Testis (tissue), 2 donors: Measurements from ENCODE around the gene TBXAS1.

Experiments used
- POLR2A ChIP-seq: fragments of 450-650 bp; IDR thresholded peaks from one replicate; pipeline ENCODE4 v1.6.1; 2017; ENCODE audit warnings: antibody characterized with exemption, mild to moderate bottlenecking, moderate library complexity
- TF ChIP-seq, protein P1 (sequence below), 3 experiments: fragments of 450-650 bp in 2 of 3; fragments of 200-600 bp in 1 of 3; sonication (generic) in 1 of 3; IDR thresholded peaks; one replicate each; pipeline ENCODE4 v1.5.1; 2016 to 2019; ENCODE audit warnings: antibody characterized with exemption in 3 of 3, mild to moderate bottlenecking in 2 of 3, moderate library complexity in 1 of 3

DNA sequence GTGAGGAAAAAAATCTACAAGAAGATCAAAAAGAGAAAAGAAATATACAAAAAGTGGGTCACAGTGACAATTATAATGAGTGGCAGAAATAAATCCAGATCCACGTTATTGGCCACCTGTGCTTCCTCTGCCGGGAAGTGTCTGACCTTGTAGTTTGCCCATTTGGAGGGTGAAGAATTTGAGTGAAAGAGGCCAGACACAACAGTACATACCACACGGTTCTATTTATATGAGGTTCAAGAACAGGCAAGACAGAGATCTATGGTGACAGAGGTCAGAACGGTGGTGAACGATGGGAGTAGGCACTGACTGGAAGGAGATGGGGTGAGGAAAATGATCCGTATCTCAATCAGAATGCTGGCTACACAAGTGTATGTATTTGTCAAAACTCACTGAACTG, 216.6 kb downstream of the TBXAS1 start:
- TF ChIP-seq, protein P1, sequence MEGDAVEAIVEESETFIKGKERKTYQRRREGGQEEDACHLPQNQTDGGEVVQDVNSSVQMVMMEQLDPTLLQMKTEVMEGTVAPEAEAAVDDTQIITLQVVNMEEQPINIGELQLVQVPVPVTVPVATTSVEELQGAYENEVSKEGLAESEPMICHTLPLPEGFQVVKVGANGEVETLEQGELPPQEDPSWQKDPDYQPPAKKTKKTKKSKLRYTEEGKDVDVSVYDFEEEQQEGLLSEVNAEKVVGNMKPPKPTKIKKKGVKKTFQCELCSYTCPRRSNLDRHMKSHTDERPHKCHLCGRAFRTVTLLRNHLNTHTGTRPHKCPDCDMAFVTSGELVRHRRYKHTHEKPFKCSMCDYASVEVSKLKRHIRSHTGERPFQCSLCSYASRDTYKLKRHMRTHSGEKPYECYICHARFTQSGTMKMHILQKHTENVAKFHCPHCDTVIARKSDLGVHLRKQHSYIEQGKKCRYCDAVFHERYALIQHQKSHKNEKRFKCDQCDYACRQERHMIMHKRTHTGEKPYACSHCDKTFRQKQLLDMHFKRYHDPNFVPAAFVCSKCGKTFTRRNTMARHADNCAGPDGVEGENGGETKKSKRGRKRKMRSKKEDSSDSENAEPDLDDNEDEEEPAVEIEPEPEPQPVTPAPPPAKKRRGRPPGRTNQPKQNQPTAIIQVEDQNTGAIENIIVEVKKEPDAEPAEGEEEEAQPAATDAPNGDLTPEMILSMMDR (IDR thresholded peaks at IDR 0.05) = no peak
- no peak for TF ChIP-seq POLR2A
